ENCODE results near the gene SRGAP3.

SRGAP3 gene

DNA sequence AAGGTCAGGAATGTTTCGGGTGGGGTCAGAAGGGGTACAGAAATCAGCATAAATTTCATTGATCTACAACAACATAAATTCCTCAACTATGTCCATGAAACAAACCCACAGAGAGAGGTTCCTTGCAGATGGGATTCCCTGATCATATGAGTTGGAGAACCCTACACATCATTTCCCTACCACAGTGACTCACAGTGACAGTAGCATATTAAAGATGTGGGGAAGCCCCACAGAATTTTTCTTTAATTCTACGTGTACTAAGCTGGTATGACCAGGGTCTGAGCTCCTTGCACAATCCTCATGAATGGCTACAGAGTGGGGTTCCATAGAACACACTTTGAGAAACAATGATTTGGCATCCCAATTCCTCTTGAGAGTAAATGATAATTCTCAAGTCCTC, 169.3 kb downstream of the SRGAP3 start:
- Histone ChIP-seq H3K27ac (ENCODE audit: poor library complexity, severe bottlenecking) (peak overlapping the region; percentile 58), H3K4me3 (ENCODE audit: severe bottlenecking) (no peak overlapping the region), H3K4me1 (ENCODE audit: insufficient read depth, poor library complexity, severe bottlenecking) (peaks cover 15% of the 10 kb centered on the region), H3K36me3 (ENCODE audit: low read depth) (no peaks in the 10 kb centered on the region), H3K9me3 (ENCODE audit: severe bottlenecking) (no peaks in the 10 kb centered on the region), H3K27me3 (ENCODE audit: insufficient read depth, poor library complexity, severe bottlenecking) (no peaks in the 10 kb centered on the region)
- ATAC-seq (ENCODE audit: low read depth) (peak; percentile 75), DNase-seq (ENCODE audit: low spot score) (no peak)
- TF ChIP-seq CTCF (IDR thresholded peaks at IDR 0.05; ENCODE audit: poor library complexity, severe bottlenecking) = no peak

DNA sequence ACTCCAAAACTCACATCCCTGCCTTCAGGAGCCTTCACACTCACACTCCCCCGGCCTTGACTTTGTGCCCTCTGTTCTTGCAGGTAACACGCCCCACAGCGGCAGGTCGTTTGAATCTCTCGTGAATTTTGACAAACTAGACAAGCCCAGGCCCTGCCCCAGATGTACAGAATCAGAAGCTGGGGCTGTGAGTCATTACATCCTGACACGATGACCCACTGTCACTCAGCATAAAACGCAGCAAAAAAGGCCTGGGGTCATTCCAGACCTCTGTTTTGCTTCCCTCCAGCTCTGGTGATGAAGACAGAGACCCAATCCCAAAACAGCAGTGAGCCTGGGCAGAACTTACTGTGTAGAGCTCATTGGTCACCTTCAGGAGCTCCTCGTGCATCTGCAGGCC, 169.8 kb downstream of the SRGAP3 start:
- TF ChIP-seq CTCF (IDR thresholded peaks at IDR 0.05; ENCODE audit: poor library complexity, severe bottlenecking) = peak; percentile 42
- no peak overlapping the region for H3K4me3 ChIP-seq (ENCODE audit: severe bottlenecking)
- H3K36me3 ChIP-seq (ENCODE audit: low read depth) = no peaks in the 10 kb centered on the region
- DNase-seq (ENCODE audit: low spot score) (no peak), ATAC-seq (ENCODE audit: low read depth) (peak; percentile 79)
- H3K9me3 ChIP-seq (ENCODE audit: severe bottlenecking) = no peaks in the 10 kb centered on the region
- peaks cover 15% of the 10 kb centered on the region for H3K4me1 ChIP-seq (ENCODE audit: insufficient read depth, poor library complexity, severe bottlenecking)
- H3K27ac ChIP-seq (ENCODE audit: poor library complexity, severe bottlenecking) = peak overlapping the region; percentile 58
- no peaks in the 10 kb centered on the region for H3K27me3 ChIP-seq (ENCODE audit: insufficient read depth, poor library complexity, severe bottlenecking)

DNA sequence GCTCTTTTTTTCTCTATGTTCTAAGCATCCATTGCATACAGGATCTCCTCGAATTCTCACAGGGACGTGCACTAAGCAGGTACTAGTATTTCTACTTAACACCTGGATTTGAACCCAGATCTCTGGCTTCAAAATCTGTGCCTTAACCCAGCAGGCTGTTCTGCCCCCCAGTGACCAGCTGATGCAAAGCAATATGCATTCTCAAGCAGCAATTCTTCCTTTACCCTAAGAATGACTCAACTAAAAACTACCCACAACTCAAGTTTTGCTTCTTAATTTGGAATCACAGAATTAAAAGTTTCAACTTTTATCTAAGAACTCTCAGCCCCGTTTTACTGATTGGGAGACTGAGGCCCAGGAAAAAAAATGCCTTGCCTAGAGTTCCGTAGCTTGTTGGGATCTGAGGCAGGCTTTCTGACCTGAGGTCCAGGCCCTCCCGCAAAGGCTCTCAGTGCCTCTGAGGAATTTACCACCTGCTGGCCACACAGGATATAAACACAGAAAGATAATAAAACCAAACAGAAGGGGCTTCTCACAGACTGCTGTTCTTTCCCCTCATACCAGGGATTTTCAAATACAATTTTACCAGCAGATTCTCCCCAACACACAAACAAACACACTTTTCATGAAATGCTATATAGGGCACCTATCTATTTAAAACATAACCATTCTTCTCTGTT, 170.7 kb downstream of the SRGAP3 start:
- no peak for TF ChIP-seq CTCF (IDR thresholded peaks at IDR 0.05; ENCODE audit: poor library complexity, severe bottlenecking)
- Histone ChIP-seq H3K9me3 (ENCODE audit: severe bottlenecking) (no peaks in the 10 kb centered on the region), H3K4me3 (ENCODE audit: severe bottlenecking) (no peak overlapping the region), H3K27me3 (ENCODE audit: insufficient read depth, poor library complexity, severe bottlenecking) (no peaks in the 10 kb centered on the region), H3K36me3 (ENCODE audit: low read depth) (no peaks in the 10 kb centered on the region), H3K27ac (ENCODE audit: poor library complexity, severe bottlenecking) (peak overlapping the region; percentile 58), H3K4me1 (ENCODE audit: insufficient read depth, poor library complexity, severe bottlenecking) (peaks cover 15% of the 10 kb centered on the region)
- DNase-seq (ENCODE audit: low spot score) (no peak), ATAC-seq (ENCODE audit: low read depth) (no peak)

DNA sequence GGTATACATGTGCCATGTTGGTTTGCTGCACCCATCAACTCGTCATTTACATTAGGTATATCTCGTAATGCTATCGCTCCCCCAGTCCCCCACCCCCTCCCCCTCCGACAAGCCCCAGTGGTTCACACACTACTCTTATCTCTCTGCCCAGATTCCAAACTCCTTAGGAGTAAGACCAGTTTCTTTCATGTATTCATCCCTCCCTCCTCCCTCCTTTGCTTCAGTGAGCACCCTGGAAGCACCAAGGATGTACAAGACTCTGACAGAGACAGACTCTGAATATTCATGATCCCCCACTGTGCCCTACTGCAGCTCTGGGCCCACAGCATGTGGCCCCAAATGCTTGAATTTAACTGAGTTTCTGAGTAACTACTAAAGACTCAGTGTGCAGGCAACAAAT, 172.4 kb downstream of the SRGAP3 start:
- no peak for DNase-seq (ENCODE audit: low spot score)
- no peak for TF ChIP-seq CTCF (IDR thresholded peaks at IDR 0.05; ENCODE audit: poor library complexity, severe bottlenecking)
- Histone ChIP-seq H3K27ac (ENCODE audit: poor library complexity, severe bottlenecking) (no peak overlapping the region), H3K9me3 (ENCODE audit: severe bottlenecking) (no peaks in the 10 kb centered on the region), H3K27me3 (ENCODE audit: insufficient read depth, poor library complexity, severe bottlenecking) (no peaks in the 10 kb centered on the region), H3K4me3 (ENCODE audit: severe bottlenecking) (no peak overlapping the region), H3K4me1 (ENCODE audit: insufficient read depth, poor library complexity, severe bottlenecking) (peaks cover 15% of the 10 kb centered on the region), H3K36me3 (ENCODE audit: low read depth) (no peaks in the 10 kb centered on the region)
- ATAC-seq (ENCODE audit: low read depth) = no peak

DNA sequence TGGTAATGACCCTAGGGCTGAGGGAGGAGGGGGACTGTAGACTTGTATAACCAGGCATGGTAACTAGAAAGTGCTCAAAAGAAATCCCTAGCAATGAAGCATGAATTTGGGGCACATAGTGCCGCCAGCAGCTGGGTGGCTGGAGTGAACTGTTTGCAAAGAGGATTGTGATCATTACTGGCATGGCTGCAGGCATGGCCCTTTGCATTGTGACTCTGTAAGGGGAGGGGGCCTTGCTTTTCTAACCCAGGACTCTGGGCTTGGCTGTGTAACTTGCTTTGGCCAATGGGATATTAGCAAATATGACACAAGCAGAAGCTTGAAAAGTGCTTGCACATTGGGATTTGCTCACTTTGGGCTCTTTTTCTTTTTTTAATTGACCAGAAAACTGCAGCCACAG, 173.7 kb downstream of the SRGAP3 start:
- peaks cover 15% of the 10 kb centered on the region for H3K4me1 ChIP-seq (ENCODE audit: insufficient read depth, poor library complexity, severe bottlenecking)
- TF ChIP-seq CTCF (IDR thresholded peaks at IDR 0.05; ENCODE audit: poor library complexity, severe bottlenecking) = no peak
- no peak overlapping the region for H3K27ac ChIP-seq (ENCODE audit: poor library complexity, severe bottlenecking)
- no peaks in the 10 kb centered on the region for H3K9me3 ChIP-seq (ENCODE audit: severe bottlenecking)
- no peak for DNase-seq (ENCODE audit: low spot score)
- no peak for ATAC-seq (ENCODE audit: low read depth)
- no peaks in the 10 kb centered on the region for H3K27me3 ChIP-seq (ENCODE audit: insufficient read depth, poor library complexity, severe bottlenecking)
- H3K36me3 ChIP-seq (ENCODE audit: low read depth) = no peaks in the 10 kb centered on the region
- no peak overlapping the region for H3K4me3 ChIP-seq (ENCODE audit: severe bottlenecking)
